HG03066 (cell line): ENCODE results near the gene ACOXL.

ENCODE experiments used
- ATAC-seq: cut with Tn5 transposase; IDR thresholded peaks from one replicate; pipeline ENCODE4 v1.9.1; 2021; ENCODE audit warnings: low read depth; ENCODE audit not compliant: unreplicated experiment

The ACOXL gene

DNA sequence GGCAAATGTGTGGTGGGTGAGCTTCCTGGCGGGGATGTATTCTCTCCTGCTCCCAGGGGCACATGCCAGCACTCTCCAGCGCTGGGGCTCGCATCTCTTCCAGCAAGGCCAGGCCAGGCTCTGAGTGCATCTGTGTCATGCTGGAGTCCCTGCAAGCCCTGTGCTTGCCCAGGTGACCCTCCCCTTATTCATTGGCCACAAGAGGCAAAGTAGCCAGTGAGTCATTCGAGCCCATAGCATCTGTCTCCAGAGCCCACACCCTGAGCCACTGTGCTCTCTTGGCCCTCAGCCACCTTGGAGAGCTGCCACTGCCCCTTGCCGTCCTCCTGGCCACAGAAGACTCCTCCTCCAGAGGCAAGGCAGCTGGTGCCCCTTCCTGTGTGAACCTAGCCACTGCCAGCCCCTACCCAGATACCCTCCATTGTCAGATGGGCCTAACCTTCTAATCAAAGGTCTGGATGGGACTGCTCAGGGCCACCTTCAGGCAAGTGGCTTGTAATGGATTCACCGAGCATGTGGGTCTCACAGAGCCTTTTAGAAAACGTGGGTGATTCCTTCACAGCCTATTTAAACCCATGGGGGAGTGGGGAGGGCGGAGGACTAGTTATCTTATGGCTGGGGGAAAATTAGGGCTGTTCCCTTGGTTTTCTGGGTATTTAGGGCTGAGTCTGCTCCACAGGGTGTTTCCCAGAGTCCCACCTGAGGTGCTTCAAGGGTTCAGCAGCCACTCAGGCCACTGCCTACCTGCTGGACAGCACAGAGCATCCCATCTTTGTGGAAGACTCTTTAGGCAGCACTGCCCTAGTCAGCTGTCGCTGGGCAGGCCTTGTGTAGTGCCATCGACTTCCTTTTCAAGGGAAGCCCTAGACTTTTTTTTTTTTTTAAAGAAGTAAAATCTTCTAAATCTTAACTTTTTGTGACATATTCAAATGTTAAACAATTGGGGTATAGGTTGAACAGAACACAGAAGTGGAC lies 137.4 kb downstream of the ACOXL start:
- ATAC-seq, result no peak

DNA sequence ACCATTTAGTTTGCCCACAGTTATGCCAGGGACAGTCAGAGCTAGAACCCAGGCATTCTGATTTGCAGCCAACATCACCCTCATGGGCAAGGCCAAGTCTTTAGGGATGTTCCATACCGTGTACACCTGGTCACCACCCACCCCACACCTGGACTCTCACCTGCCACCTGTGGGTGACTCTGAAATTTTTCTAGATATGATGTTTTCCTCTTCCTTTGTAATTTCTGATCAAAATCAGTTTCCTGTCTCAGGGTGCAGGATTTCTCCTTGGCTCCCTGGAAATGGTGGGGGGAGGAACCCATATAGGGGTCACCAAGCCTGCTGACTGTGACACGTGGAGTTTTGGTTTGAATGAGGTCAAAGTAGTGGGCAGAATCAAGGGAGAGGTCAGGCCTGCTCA lies 138.2 kb downstream of the ACOXL start:
- no peak for ATAC-seq

- no peak for ATAC-seq
Measured at GRCh38 chr2:110871637-110872036, 139.3 kb downstream of the ACOXL start.

- ATAC-seq, result no peak
Measured at GRCh38 chr2:110872521-110872920, 140.1 kb downstream of the ACOXL start.

GRCh38 chr2:110873056-110873502 lies 140.7 kb downstream of the ACOXL start:
- no peak for ATAC-seq

- ATAC-seq, result no peak
Measured at GRCh38 chr2:110873597-110874452, 141.5 kb downstream of the ACOXL start.

DNA sequence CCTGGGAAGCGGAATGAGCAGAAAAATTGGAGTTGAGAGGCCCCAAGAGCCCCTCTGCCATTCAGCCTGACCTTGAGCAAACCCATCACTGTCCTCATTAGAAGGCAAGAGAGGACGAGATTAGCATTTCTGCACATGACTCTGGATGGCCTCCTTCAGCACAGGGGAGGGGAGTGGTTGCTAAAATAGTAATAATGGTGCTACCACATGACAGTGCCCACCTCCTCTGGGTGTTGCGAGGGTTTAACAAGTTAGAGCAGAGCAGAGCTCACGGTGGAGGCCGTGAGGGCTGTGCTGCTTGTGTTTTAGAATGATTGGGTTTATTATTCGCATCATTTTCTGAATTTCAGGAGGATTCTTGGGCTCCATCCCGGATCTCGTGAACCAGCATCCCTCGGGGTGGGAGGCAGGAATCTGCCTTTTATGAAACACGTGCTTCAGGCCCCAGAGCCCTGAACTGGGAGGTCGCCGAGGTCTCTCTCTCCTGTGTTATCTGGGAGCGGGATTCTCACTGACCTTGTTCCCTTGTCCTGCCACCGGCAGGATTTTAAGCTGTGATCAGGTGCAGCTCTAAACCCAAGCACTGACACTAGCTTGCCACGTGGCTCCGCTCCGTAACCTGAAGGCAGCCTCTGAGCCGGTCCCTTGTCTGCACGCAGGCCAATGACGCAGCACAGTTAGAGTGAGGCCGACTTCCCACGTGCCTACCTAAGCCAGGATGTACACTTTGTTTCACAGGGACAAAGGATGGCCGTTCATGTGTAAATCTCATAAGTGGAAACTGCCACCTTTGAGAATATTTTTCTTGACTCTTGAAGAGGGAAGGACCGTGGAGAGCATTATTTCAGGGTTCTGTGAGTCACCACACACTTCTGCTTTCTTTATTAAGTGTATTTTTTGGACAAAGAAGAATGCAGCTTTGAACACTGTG lies 142.3 kb downstream of the ACOXL start:
- no peak for ATAC-seq

GRCh38 chr2:110875384-110875725 lies 143.0 kb downstream of the ACOXL start:
- ATAC-seq, result no peak

GRCh38 chr2:110876167-110876999 lies 144.0 kb downstream of the ACOXL start:
- ATAC-seq, result no peak

DNA sequence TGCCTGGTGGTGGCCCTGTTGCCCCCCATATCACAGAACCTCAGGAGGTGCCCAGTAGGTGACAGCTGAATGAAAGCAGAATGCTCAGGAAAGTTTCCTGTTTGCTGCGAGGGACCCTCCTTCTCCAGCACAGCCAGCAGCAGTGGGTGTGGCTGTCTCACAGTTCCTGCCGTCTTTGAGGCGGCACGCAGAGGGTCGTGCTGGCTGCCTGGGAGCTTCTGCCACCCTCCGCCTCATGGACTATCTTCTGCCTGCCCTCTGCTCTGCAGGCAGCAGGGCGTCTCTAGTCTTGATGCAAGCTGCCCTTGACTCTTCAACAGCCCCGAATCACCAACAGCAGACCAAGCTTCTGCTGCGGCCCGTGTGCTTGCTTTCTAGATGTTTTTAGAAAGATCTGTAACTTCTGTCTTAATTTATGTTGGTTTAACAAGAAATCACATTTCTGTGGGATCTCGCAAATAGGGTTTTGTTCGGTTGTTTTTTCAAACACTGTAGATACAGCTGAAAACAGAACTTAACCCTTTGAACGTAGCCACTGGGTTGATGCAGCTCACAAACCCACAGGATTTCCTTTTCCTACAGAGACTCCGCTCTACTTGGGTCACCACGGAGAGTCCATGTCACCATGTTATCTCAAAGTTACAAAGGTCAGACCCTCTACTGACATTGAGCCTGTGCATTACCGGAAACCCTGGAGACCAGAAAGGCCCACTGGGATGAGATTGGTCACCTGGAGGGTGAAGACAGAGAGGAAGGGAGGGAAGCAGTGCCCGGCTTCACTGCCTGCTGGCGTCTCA lies 144.9 kb downstream of the ACOXL start:
- no peak for ATAC-seq

DNA sequence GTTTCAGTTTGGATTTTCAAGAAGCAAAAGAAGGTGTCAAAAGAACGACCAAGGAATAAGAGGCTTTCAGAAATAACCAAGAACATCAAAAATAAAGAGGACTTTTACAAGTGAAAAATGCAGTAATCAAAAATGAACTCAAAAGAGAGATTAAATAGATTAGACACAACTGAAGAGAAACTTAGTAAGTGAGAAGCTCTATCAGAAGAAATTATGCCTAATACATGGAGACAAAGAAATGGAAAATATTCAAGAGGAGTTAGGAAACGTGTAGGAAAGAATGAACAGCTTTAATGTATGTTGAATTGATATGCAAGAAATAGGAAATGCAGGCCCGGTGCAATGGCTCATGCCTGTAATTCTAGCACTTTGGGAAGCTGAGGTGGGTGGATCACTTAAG lies 145.8 kb downstream of the ACOXL start:
- ATAC-seq, result no peak

- ATAC-seq, result peak; percentile 79
Measured at GRCh38 chr2:110881908-110882307, 149.5 kb downstream of the ACOXL start.

- no peak for ATAC-seq
Measured at GRCh38 chr2:110883406-110883805, 151.0 kb downstream of the ACOXL start.

DNA sequence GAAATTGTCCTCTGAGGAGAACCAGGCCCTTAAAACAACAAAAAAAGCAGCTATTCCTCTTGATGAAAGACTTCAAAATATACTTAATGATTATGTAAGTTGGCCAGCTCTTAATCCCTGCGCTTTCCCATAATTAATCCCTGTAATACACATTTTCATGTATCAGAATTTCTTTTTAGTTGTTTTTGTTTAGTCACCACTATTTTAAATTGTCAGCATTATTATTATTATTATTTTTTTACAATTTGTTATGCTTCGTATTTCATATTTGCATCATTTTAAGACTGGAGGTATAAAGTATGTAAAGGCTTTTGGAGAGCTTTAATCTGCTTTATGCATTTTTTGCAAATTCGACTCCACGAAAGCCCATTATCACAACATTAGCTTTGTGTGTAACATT lies 152.9 kb downstream of the ACOXL start:
- ATAC-seq, result no peak

- ATAC-seq, result no peak
Measured at GRCh38 chr2:110886826-110887573, 154.6 kb downstream of the ACOXL start.

GRCh38 chr2:110888411-110888810 lies 156.0 kb downstream of the ACOXL start:
- ATAC-seq, result no peak

DNA sequence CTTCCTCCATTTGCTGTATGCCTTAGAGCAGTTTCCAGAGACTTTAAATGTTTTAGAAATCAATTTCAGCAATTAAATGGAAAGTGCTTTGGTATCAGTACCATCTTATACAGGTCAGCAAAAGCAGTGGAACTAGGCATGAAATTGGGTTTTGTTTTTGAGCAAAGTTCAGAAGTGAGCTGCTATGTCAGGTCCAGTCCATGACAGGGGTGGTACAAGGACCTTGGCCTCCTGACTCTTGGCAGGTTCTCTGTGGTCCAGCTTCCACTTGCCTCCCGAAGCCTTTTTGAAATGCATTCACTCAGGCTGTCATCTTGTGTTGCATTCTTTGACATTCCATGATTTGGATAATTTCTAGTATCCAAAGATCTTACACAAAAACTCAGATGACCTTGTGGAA lies 159.3 kb downstream of the ACOXL start:
- no peak for ATAC-seq

DNA sequence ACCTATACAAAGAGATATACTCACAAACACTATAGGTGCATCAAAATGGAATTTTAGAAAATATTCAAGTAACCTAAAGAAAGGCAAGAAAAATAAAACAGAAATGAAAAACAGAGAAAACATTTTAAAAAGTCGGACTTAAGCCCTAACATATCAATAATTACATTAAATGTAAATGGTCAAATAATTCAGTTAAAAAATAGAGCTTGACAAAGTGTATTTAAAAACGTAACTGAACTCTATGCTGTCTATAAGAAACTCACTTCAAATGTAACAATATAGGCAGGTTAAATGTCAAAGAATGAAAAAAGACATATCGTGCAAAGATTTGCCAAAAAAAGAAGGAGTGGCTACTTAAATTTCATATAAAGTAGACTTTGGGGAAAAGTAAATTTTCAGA lies 163.9 kb downstream of the ACOXL start:
- ATAC-seq, result no peak
